Stomach (tissue), 9 donors: ENCODE results near the gene PPP1R9A. TPM values are rescaled to one million over a fixed set of nuclear protein-coding genes. Genes with fewer than 3 reads are reported as not detected.

ENCODE experiments used
- DNase-seq, 2 donors: peaks; one replicate each; pipeline versions ENCODE4 v3.0.0 to v3.0.0-alpha.2; 2013 to 2019
- H3K27ac ChIP-seq, 5 donors: fragments of 200-600 bp in 4 of 5; sonication (generic) in 4 of 5; one replicate each; pipeline ENCODE4 v1.5.1; 2013 to 2019; ENCODE audit warnings: mild to moderate bottlenecking in 1 of 5, moderate library complexity in 1 of 5
- H3K27me3 ChIP-seq, 3 donors: fragments of 200-600 bp; sonication (generic); one replicate each; pipeline ENCODE4 v1.5.1; 2017 to 2019; ENCODE audit warnings: mixed run types in 1 of 3
- H3K36me3 ChIP-seq, 4 donors: fragments of 200-600 bp; sonication (generic); 1 replicate in 3 of 4; 2 replicates in 1 of 4; pipeline ENCODE4 v1.5.1; 2016 to 2019
- H3K4me1 ChIP-seq, 4 donors: fragments of 200-600 bp; sonication (generic); one replicate each; pipeline ENCODE4 v1.5.1; 2016 to 2019
- H3K4me3 ChIP-seq, 4 donors: fragments of 200-600 bp; sonication (generic) in 3 of 4; one replicate each; pipeline ENCODE4 v1.5.1; 2016 to 2019; ENCODE audit warnings: mild to moderate bottlenecking in 1 of 4
- H3K9me3 ChIP-seq, 4 donors: fragments of 200-600 bp; sonication (generic); one replicate each; pipeline ENCODE4 v1.5.1; 2016 to 2019
- CTCF ChIP-seq, 7 experiments: fragments of 450-650 bp in 4 of 7; fragments of 200-600 bp in 3 of 7; sonication (generic) in 3 of 7; IDR thresholded peaks; one replicate each; pipeline ENCODE4 v1.5.1; 2016 to 2019; ENCODE audit warnings: antibody characterized with exemption in 7 of 7, control low read depth in 2 of 7, mild to moderate bottlenecking in 1 of 7
- EP300 ChIP-seq: sonication (generic); formaldehyde crosslinking; IDR thresholded peaks from one replicate; pipeline ENCODE4 v1.6.1; 2017; ENCODE audit warnings: antibody characterized with exemption
- POLR2A ChIP-seq, 4 donors: fragments of 450-650 bp; IDR thresholded peaks; one replicate each; pipeline ENCODE4 v1.6.1; 2016; ENCODE audit warnings: antibody characterized with exemption in 4 of 4, control low read depth in 2 of 4, mild to moderate bottlenecking in 1 of 4, moderate library complexity in 1 of 4
- POLR2AphosphoS5 ChIP-seq, 3 donors: sonication (generic); formaldehyde crosslinking; IDR thresholded peaks; one replicate each; pipeline ENCODE4 v1.6.1; 2016; ENCODE audit warnings: antibody characterized with exemption in 3 of 3
- WGBS, 5 donors: extraction: QIAGEN DNeasy Blood & Tissue Kit in 3 of 5; methylation state at CpG; one replicate each; pipeline versions ENCODE4 v1.1.5 to v1.1.7; 2013 to 2018; 5-methylcytosine and 5-hydroxymethylcytosine counted together
- intact Hi-C: fragments of 100-400 bp; cut with DNase I; formaldehyde crosslinking; loops from one replicate; pipeline ENCODE4 v1.15.1; 2023; ENCODE audit warnings: low total_unique reads
- polyA plus RNA-seq, 3 donors: library from polyadenylated mRNA; stranded (reverse); fragments of 200-250 nt; gene quantifications; one replicate each; pipeline ENCODE4 v1.2.3, GENCODE V29; 2013
- total RNA-seq, 5 donors: library from RNA; depleted of rRNA; stranded (reverse); fragments of >200 nt; gene quantifications; one replicate each; pipeline versions ENCODE4 v1.1.0 to v1.2.3, GENCODE V29; 2014 to 2016
- donor health status: healthy with polysubstance abuse.
- donor health status: Bipolar disorder and iron deficiency.
- donor health status: healthy.

Gene PPP1R9A
- total and polyA plus RNA-seq, 8 donors, result 1.4 to 37.1 (median 12.5) TPM

GRCh38 chr7:95026421-95027072 lies 119.2 kb downstream of the PPP1R9A start:
- Histone ChIP-seq H3K27me3 (no peaks in the 10 kb centered on the region), H3K4me1 (peaks cover 0 to 31% (median 11%) of the 10 kb centered on the region in 4 donors), H3K9me3 (peaks cover 0 to 15% (median 4%) of the 10 kb centered on the region in 4 donors), H3K27ac (no peak overlapping the region), H3K36me3 (no peaks in the 10 kb centered on the region), H3K4me3 (no peak overlapping the region)
- DNase-seq, result no peak
- no peak for TF ChIP-seq EP300
- TF ChIP-seq POLR2A (IDR thresholded peaks at IDR 0.05), result no peak
- no peak for TF ChIP-seq POLR2AphosphoS5 (IDR thresholded peaks at IDR 0.05)
- TF ChIP-seq CTCF (IDR thresholded peaks at IDR 0.05), result no peak
- WGBS, 5 donors, result 62 to 74% (median 67%) methylated on average over 6 of the region's 6 CpGs
- intact Hi-C loops, result no loop called here

GRCh38 chr7:95027234-95027872 lies 120.0 kb downstream of the PPP1R9A start:
- no peak overlapping the region for H3K4me3 ChIP-seq
- no peak overlapping the region for H3K27ac ChIP-seq
- H3K36me3 ChIP-seq, result no peaks in the 10 kb centered on the region

DNA sequence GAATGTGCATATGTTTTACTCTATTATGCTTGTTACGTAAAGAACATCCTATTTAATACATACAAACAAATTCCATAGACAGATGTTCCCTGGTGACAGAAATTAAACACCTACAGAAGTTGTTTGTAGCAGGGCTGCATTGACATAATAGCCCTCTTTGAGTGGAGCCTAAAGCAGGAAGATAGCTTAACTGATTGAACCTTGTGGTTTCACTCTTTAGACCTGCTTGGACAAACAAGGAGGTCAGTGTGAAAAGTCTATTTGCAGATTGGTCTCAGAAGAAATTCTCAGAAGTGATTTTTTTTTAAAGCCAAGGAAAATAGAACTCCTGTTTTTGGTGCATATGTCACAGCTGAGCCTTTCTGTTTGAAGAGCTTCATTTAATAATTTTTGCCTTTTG lies 121.3 kb downstream of the PPP1R9A start:
- peak in 1 of 2 donors; percentile 49 for DNase-seq
- intact Hi-C loops, result no loop called here
- H3K9me3 ChIP-seq, result peaks cover 0 to 15% (median 4%) of the 10 kb centered on the region in 4 donors
- H3K4me3 ChIP-seq, result no peak overlapping the region
- 35 to 61% (median 50%) methylated on average over 1 of the region's 1 CpG for WGBS, 5 donors
- no peaks in the 10 kb centered on the region for H3K36me3 ChIP-seq
- no peaks in the 10 kb centered on the region for H3K27me3 ChIP-seq
- TF ChIP-seq CTCF (IDR thresholded peaks at IDR 0.05) (no peak), POLR2AphosphoS5 (IDR thresholded peaks at IDR 0.05) (peak in 1 of 3 donors; percentile 10), POLR2A (IDR thresholded peaks at IDR 0.05) (no peak), EP300 (no peak)
- peaks cover 0 to 31% (median 11%) of the 10 kb centered on the region in 4 donors for H3K4me1 ChIP-seq
- H3K27ac ChIP-seq, result no peak overlapping the region

More at GRCh38 chr7:95027234-95027872, 120.0 kb downstream of the PPP1R9A start:
- DNase-seq, result peak in 1 of 2 donors; percentile 23
- H3K27me3 ChIP-seq, result no peaks in the 10 kb centered on the region
- 39 to 66% (median 51%) methylated on average over 9 to 11 of the region's 11 CpGs for WGBS, 5 donors
- H3K4me1 ChIP-seq, result peaks cover 0 to 31% (median 11%) of the 10 kb centered on the region in 4 donors
- peaks cover 0 to 15% (median 4%) of the 10 kb centered on the region in 4 donors for H3K9me3 ChIP-seq
- TF ChIP-seq POLR2A (IDR thresholded peaks at IDR 0.05) (no peak), POLR2AphosphoS5 (IDR thresholded peaks at IDR 0.05) (no peak), EP300 (no peak), CTCF (IDR thresholded peaks at IDR 0.05) (no peak)
- intact Hi-C loops, result no loop called here

- Histone ChIP-seq H3K36me3 (no peaks in the 10 kb centered on the region), H3K4me1 (no peaks in the 10 kb centered on the region), H3K27ac (no peak overlapping the region), H3K27me3 (no peaks in the 10 kb centered on the region), H3K9me3 (no peaks in the 10 kb centered on the region), H3K4me3 (no peak overlapping the region)
- TF ChIP-seq POLR2A (IDR thresholded peaks at IDR 0.05) (no peak), POLR2AphosphoS5 (IDR thresholded peaks at IDR 0.05) (no peak), CTCF (IDR thresholded peaks at IDR 0.05) (no peak), EP300 (no peak)
- intact Hi-C loops, result no loop called here
- no peak for DNase-seq
Observed at GRCh38 chr7:95035295-95035694, 127.9 kb downstream of the PPP1R9A start.
